HG03575 (cell line): ENCODE data around the gene NCOA1.
"Not testable (repeated sequence)": the region's sequence is repeated elsewhere in the genome, so short reads cannot be mapped to it uniquely, and the experiment has no call there.

ENCODE experiments used
- ATAC-seq: cut with Tn5 transposase; IDR thresholded peaks from one replicate; pipeline ENCODE4 v1.9.1; 2021; ENCODE audit not compliant: unreplicated experiment, insufficient number of reproducible peaks, low FRiP score; ENCODE audit errors: extremely low read depth

Gene NCOA1

GRCh38 chr2:24521162-24521857 lies 30.3 kb downstream of the NCOA1 start:
- ATAC-seq: no peak

DNA sequence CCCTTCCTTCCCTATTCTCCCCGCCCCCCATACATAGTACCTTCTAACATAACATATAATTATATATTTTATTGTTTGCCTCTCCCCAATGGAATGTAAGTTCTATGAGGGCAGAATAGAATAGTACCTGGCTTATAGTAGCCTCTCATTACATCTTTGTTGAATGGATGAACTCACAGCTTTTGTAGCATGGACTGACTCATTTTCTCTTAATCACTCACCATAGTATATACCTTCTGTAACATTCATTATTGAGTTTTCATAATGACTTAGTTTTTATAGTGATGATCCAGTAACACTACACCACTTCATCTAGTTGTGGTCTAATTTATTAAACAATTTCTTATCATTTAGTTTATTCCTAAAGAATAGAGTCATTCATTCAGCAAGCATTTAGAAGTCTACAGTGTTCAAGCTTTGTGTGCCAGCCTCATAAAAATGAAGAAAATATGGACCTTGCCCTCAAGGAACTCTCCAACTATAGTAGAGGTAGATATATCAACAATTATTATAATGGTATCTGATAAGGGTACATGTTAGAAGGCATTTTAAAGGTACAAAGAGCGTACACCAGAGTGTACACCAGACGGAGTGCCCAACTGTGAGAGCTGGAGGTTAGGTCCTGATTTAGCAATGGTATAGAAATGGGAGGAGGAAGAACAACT lies 31.1 kb downstream of the NCOA1 start:
- ATAC-seq: no peak

- no peak for ATAC-seq
These were observed 36.5 kb downstream of the NCOA1 start for GRCh38 chr2:24527536-24527935.

DNA sequence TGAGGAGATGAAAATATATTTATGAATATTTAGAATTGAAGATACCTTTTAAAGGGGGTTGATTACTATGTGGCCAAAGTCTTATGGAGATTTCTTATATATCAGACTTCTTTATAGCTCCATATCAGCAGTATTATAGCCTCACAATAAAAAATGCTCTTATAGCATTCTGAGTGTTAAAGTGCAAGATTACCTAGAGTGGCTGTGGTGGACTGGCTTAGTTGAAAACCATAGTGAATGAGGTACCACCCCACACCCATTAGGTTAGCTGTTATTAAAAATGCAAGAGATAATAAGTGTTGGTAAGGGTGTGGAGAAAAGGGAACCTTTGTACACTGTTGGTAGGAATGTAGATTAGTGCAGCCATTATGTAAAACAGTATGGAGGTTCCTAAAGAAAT lies 39.7 kb downstream of the NCOA1 start:
- ATAC-seq: no peak

DNA sequence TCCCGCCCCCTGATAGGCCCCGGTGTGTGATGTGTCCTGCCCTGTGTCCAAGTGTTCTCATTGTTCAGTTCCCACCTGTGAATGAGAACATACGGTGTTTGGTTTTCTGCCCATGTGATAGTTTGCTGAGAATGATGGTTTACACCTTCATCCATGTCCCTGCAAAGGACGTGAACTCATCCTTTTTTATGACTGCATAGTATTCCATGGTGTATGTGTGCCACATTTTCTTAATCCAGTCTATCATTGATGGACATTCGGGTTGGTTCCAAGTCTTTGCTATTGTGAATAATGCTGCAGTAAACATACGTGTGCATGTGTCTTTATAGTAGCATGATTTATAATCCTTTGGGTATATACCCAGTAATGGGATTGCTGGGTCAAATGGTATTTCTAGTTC lies 40.6 kb downstream of the NCOA1 start:
- ATAC-seq: not testable (repeated sequence)

DNA sequence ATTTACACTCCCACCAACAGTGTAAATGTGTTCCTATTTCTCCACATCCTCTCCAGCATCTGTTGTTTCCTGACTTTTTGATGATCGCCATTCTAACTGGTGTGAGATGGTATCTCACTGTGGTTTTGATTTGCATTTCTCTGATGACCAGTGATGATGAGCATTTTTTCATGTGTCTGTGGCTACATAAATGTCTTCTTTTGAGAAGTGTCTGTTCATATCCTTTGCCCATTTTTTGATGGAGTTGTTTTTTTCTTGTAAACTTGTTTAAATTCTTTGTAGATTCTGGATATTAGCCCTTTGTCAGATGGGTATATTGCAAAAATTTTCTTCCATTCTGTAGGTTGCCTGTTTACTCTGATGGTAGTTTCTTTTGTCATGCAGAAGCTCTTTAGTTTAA lies 41.0 kb downstream of the NCOA1 start:
- not testable (repeated sequence) for ATAC-seq

- not testable (repeated sequence) for ATAC-seq
These were observed 42.5 kb downstream of the NCOA1 start for GRCh38 chr2:24533574-24533973.

- no peak for ATAC-seq
These were observed 47.7 kb downstream of the NCOA1 start for GRCh38 chr2:24538720-24539119.

DNA sequence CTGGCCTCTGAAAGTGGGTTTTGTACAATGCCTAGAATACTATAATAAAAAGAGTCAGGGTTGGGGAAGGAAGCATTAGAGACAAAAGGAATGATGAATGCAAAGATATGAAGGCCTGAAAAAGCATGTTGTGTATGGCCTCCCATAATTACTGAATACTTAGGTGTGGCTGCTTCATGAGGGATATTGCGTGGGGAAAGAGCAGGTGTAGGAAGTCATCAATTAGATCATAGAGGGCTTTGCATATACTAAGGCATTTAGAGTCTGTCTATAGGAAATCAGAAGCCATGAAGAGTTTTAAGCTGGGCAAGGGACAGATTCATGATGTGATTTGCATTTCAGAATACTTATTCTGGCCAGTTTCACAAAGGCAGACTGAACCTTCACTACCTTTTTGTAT lies 48.2 kb downstream of the NCOA1 start:
- no peak for ATAC-seq

GRCh38 chr2:24540011-24540477 lies 49.0 kb downstream of the NCOA1 start:
- no peak for ATAC-seq

DNA sequence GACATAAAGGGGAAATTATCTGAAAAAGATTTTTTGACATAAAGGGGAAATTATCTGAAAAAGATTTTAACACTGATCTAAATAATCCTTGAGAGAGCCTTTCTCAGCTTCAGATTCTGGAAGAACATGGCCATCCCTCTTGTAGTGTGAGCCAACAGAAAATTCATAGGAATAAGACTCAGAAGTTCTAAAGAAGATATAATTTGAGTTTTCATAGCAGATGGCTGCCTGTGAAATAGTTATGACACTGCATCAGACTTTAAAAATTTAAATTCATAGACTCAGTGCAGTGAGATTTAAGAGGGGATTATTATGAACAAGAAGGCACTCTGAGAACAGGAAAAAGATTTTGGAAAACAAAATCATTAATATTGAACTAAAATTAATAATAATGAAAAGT lies 50.6 kb downstream of the NCOA1 start:
- ATAC-seq: no peak

DNA sequence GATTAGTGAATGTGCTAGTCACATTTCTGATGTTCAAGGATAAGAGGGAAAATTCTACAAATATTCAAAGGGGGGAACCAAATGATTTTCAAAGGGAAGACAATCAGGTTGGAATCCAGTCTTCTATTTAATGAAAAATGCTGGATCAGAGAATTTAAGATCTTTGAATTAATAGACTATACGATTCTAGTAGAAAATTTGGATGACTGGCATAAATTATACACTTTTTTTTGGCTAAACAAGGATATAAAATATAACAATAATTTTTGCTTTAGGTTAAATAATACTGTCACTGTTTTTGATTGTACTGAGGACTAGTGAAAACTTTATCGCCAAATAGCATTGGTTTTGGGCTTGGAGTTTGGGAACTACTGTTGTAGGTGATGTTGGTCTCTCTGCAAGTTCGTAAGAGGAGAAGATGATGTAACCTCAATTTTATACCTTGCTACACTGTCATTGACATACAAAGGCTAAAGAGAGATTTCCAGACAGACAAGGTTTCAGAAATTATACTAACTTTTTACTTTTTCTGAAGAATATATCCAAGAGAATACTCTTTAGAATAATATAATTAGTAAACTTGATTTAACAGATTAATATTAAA lies 51.3 kb downstream of the NCOA1 start:
- no peak for ATAC-seq

- no peak for ATAC-seq
These were observed 52.2 kb downstream of the NCOA1 start for GRCh38 chr2:24543252-24543651.

DNA sequence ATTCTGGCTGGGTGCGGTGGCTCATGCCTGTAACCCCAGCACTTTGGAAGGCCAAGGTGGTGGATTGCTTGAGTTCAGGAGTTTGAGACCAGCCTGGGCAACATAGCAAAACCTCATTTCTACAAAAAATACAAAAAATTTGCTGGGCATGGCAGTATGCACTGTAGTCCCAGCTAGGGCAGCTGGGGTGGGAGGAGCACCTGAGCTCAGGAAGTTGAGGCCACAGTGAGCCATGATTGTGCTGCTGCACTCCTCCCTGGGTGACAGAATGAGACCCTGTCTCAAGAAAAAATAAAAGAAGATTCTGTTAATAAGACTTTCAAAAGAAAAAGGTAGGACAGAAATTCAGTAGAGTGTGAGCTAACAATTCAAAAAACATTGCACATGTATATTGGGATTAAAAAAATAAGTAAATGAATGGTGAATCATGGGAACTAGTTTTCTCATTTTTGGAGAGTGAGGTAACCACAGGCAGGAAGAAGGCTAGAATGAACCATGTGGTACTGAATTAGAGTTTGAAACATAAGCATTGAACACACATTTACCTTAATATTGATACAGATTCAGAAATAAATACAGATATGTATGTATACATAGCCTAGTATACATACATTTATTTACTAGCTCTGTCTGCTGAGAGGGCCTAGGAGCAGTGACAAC lies 53.5 kb downstream of the NCOA1 start:
- ATAC-seq: no peak

GRCh38 chr2:24546669-24547068 lies 55.6 kb downstream of the NCOA1 start:
- ATAC-seq: no peak

- ATAC-seq: no peak
These were observed 57.0 kb downstream of the NCOA1 start for GRCh38 chr2:24548058-24548457.

DNA sequence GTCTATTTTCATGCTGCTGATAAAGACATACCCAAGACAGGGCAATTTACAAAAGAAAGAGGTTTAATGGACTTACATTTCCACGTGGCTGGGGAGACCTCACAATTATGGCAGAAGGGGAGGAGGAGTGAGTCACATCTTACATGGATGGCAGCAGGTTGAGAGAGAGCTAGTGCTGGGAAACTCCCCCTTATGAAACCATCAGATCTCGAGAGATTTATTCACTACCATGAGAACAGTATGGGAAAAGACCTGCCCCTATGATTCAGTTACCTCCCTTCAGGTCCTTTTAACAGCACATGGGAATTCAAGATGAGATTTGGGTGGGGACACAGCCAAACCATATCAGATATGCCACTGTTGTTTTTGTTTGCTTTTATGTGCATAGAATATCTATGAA lies 59.2 kb downstream of the NCOA1 start:
- not testable (repeated sequence) for ATAC-seq

GRCh38 chr2:24551016-24551415 lies 60.0 kb downstream of the NCOA1 start:
- ATAC-seq: no peak

DNA sequence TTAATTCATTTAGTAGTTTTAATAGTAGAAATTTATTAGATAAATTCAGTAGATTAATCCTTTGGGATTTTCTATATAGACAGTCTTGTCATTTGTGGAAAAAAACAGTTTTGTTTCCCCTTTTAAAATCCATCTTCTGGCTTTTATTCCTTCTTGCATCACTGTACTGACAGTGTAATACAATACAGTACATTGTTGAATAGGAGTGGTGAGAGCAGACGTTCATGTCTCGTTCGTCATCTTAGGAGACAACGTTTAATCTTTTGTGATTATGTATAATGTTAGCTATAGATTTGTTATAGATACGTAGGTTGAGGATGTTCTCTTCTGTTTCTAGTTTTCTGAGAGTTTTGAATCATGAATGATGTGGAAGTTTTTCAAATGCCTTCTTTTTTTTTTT lies 61.8 kb downstream of the NCOA1 start:
- no peak for ATAC-seq
